H1 (cell line): ENCODE data around the gene SLIT3. TPM values are rescaled to one million over a fixed set of nuclear protein-coding genes. Genes with fewer than 3 reads are reported as not detected.

Experiments used
- CTCF ChIA-PET: fragments of 300-600 bp; sonication (Branson Sonifier 250); formaldehyde crosslinking; loops from one replicate; lab custom pipeline; 2021; ENCODE audit not compliant: partially characterized antibody; lab: Charles Lee
- POLR2A ChIA-PET: fragments of 300-600 bp; sonication (Branson Sonifier 250); formaldehyde crosslinking; loops from one replicate; lab custom pipeline; 2021; ENCODE audit warnings: inconsistent platforms; ENCODE audit not compliant: partially characterized antibody; lab: Charles Lee
- DNase-seq, 2 experiments: peaks; one replicate each; pipeline versions ENCODE4 v3.0.0 to v3.0.0-alpha.2; 2010 to 2022; ENCODE audit warnings: low spot score in 2 of 2, low read depth in 1 of 2, mixed read lengths in 1 of 2
- FAIRE-seq: peaks from 2 replicates; lab custom pipeline; 2011; peaks lifted over from hg19 to GRCh38; lab: Jason Lieb, UNC
- H2AFZ ChIP-seq: 2 replicates; pipeline ENCODE4 v1.8.1; 2012; ENCODE audit warnings: low read length, inconsistent platforms
- H2AK5ac ChIP-seq: 2 replicates; pipeline ENCODE4 v1.6.1; 2013; ENCODE audit warnings: low read depth, low read length
- H2BK120ac ChIP-seq: replicated peaks from 2 replicates; pipeline ENCODE3; 2013; ENCODE audit warnings: low read depth, low read length, inconsistent platforms
- H2BK12ac ChIP-seq: 2 replicates; pipeline ENCODE4 v1.6.1; 2013; ENCODE audit warnings: low read depth, low read length
- H2BK15ac ChIP-seq: 2 replicates; pipeline ENCODE4 v1.6.1; 2013; ENCODE audit warnings: low read length
- H2BK20ac ChIP-seq: 2 replicates; pipeline ENCODE4 v1.6.1; 2013; ENCODE audit warnings: low read length
- H2BK5ac ChIP-seq: 2 replicates; pipeline ENCODE4 v1.6.1; 2013; ENCODE audit warnings: low read depth, low read length
- H3K14ac ChIP-seq: 2 replicates; pipeline ENCODE4 v1.6.1; 2013; ENCODE audit warnings: inconsistent platforms; ENCODE audit not compliant: insufficient read length
- H3K18ac ChIP-seq: 2 replicates; pipeline ENCODE4 v1.6.1; 2013; ENCODE audit warnings: low read length; ENCODE audit errors: extremely low read depth
- H3K23ac ChIP-seq: 2 replicates; pipeline ENCODE4 v1.6.1; 2013; ENCODE audit warnings: inconsistent platforms; ENCODE audit not compliant: insufficient read length
- H3K23me2 ChIP-seq: 2 replicates; pipeline ENCODE4 v1.6.1; 2013; ENCODE audit warnings: low read depth, low read length
- H3K27ac ChIP-seq: 2 replicates; pipeline ENCODE4 v1.6.1; 2011; ENCODE audit warnings: low read depth, low read length, inconsistent platforms
- H3K27me3 ChIP-seq, 4 experiments: replicated peaks in 1 of 4; 1 replicate in 1 of 4; 2 replicates in 3 of 4; pipeline versions ENCODE4 v1.6.1 to v1.8.1; 2011 to 2013; ENCODE audit warnings: low read length in 3 of 4, mild to moderate bottlenecking in 3 of 4, inconsistent platforms in 2 of 4, mixed read lengths in 2 of 4, moderate library complexity in 1 of 4; ENCODE audit not compliant: control insufficient read depth in 3 of 4, insufficient read depth in 3 of 4; ENCODE audit errors: extremely low read depth in 1 of 4
- H3K36me3 ChIP-seq, 4 experiments: 2 replicates each; pipeline versions ENCODE4 v1.6.1 to v1.8.1; 2011 to 2013; ENCODE audit warnings: mild to moderate bottlenecking in 4 of 4, low read length in 3 of 4, moderate library complexity in 2 of 4, control low read depth in 1 of 4, inconsistent platforms in 1 of 4; ENCODE audit not compliant: insufficient read depth in 4 of 4, control insufficient read depth in 2 of 4
- H3K4ac ChIP-seq: replicated peaks from 2 replicates; pipeline ENCODE3; 2013; ENCODE audit warnings: low read length, low read depth, mixed read lengths, inconsistent platforms; ENCODE audit not compliant: insufficient read length
- H3K4me1 ChIP-seq, 4 experiments: replicated peaks in 1 of 4; 1 replicate in 1 of 4; 2 replicates in 3 of 4; pipeline versions ENCODE4 v1.6.1 to v1.8.1; 2011 to 2013; ENCODE audit warnings: low read length in 3 of 4, inconsistent platforms in 2 of 4, mixed read lengths in 1 of 4; ENCODE audit not compliant: insufficient read depth in 4 of 4, control insufficient read depth in 3 of 4
- H3K4me2 ChIP-seq, 2 experiments: 2 replicates each; pipeline versions ENCODE4 v1.6.1 to v1.8.1; 2011 to 2013; ENCODE audit warnings: low read depth in 2 of 2, low read length in 2 of 2, control low read depth in 1 of 2, inconsistent platforms in 1 of 2, mild to moderate bottlenecking in 1 of 2; ENCODE audit not compliant: insufficient read depth in 1 of 2
- H3K4me3 ChIP-seq, 4 experiments: fragments of 200-600, 300-600 bp in 1 of 4; sonication (generic), shearing (Covaris generic), sonication (Bioruptor Twin) in 1 of 4; 2 replicates each; pipeline versions ENCODE4 v1.5.1 to v1.8.1; 2011 to 2016; ENCODE audit warnings: low read length in 4 of 4, low read depth in 3 of 4, control low read depth in 2 of 4, inconsistent platforms in 2 of 4, mild to moderate bottlenecking in 2 of 4, mixed read lengths in 1 of 4, moderate library complexity in 1 of 4; ENCODE audit not compliant: insufficient read depth in 2 of 4; ENCODE audit errors: extremely low read depth in 1 of 4
- H3K56ac ChIP-seq: replicated peaks from 2 replicates; pipeline ENCODE3; 2013; ENCODE audit warnings: low read depth, mild to moderate bottlenecking, mixed read lengths, low read length, inconsistent platforms; ENCODE audit not compliant: insufficient read length
- H3K79me1 ChIP-seq: 2 replicates; pipeline ENCODE4 v1.6.1; 2013; ENCODE audit warnings: low read depth, low read length, control low read depth
- H3K79me2 ChIP-seq, 2 experiments: 2 replicates each; pipeline versions ENCODE4 v1.6.1 to v1.8.1; 2012 to 2013; ENCODE audit warnings: low read length in 2 of 2, mild to moderate bottlenecking in 2 of 2, inconsistent platforms in 1 of 2; ENCODE audit not compliant: insufficient read depth in 2 of 2, control insufficient read depth in 1 of 2
- H3K9ac ChIP-seq, 4 experiments: replicated peaks in 1 of 4; 1 replicate in 1 of 4; 2 replicates in 3 of 4; pipeline versions ENCODE4 v1.6.1 to v1.8.1; 2011 to 2013; ENCODE audit warnings: low read depth in 3 of 4, low read length in 3 of 4, control low read depth in 2 of 4, mild to moderate bottlenecking in 2 of 4, moderate library complexity in 2 of 4, inconsistent platforms in 1 of 4; ENCODE audit errors: extremely low read depth in 1 of 4
- H3K9me3 ChIP-seq, 2 experiments: 2 replicates each; pipeline versions ENCODE4 v1.6.1 to v1.8.1; 2012 to 2013; ENCODE audit warnings: mild to moderate bottlenecking in 2 of 2, moderate library complexity in 2 of 2, control low read depth in 1 of 2, inconsistent platforms in 1 of 2, low read depth in 1 of 2, low read length in 1 of 2, mixed read lengths in 1 of 2; ENCODE audit not compliant: insufficient read depth in 2 of 2
- H4K20me1 ChIP-seq, 2 experiments: replicated peaks in 1 of 2; 2 replicates each; pipeline versions ENCODE3 to v1.8.1; 2011 to 2013; ENCODE audit warnings: inconsistent platforms in 2 of 2, low read length in 2 of 2, mild to moderate bottlenecking in 1 of 2; ENCODE audit not compliant: insufficient read depth in 2 of 2, control insufficient read depth in 1 of 2
- H4K5ac ChIP-seq: 2 replicates; pipeline ENCODE4 v1.6.1; 2013; ENCODE audit warnings: low read length, low read depth, mixed read lengths, inconsistent platforms; ENCODE audit not compliant: insufficient read length
- H4K8ac ChIP-seq: 2 replicates; pipeline ENCODE4 v1.8.0; 2013; ENCODE audit warnings: mild to moderate bottlenecking, moderate library complexity, low read length, inconsistent platforms; ENCODE audit not compliant: insufficient read depth; ENCODE audit errors: extremely low read depth
- H4K91ac ChIP-seq: replicated peaks from 2 replicates; pipeline ENCODE3; 2013; ENCODE audit warnings: low read length, mixed read lengths, inconsistent platforms; ENCODE audit not compliant: insufficient read length
- EZH2 ChIP-seq: fragments of 200-600 bp; sonication (generic); IDR thresholded peaks from 2 replicates; pipeline ENCODE4 v1.7.1; 2012; ENCODE audit warnings: low read depth, mild to moderate bottlenecking, moderate library complexity, low read length, inconsistent platforms; ENCODE audit not compliant: severe bottlenecking
- HDAC6 ChIP-seq: IDR thresholded peaks from one replicate; pipeline ENCODE4 v1.7.1; 2012; ENCODE audit warnings: low read depth, mild to moderate bottlenecking, inconsistent platforms, low read length, moderate library complexity
- KDM1A ChIP-seq: fragments of 200-600, 300-600 bp; sonication (generic); IDR thresholded peaks from 2 replicates; pipeline ENCODE4 v1.7.1; 2016; ENCODE audit warnings: mild to moderate bottlenecking, low read length, borderline replicate concordance
- MAFK ChIP-seq: IDR thresholded peaks from 2 replicates; pipeline ENCODE4 v1.6.1; 2012; ENCODE audit warnings: low read depth, mild to moderate bottlenecking, improper control_type of control experiment, low read length
- PHF8 ChIP-seq: fragments of 200-600 bp; sonication (generic); conservative IDR thresholded peaks from 2 replicates; pipeline ENCODE4 v1.7.1; 2012; ENCODE audit warnings: low read depth, mild to moderate bottlenecking, inconsistent platforms, low read length, moderate library complexity
- RXRA ChIP-seq: IDR thresholded peaks from 2 replicates; pipeline ENCODE4 v1.6.1; 2011; ENCODE audit warnings: low read depth, mild to moderate bottlenecking, low read length, moderate library complexity; ENCODE audit not compliant: insufficient read depth
- SRF ChIP-seq: IDR thresholded peaks from 2 replicates; pipeline ENCODE4 v1.6.1; 2011; ENCODE audit warnings: mild to moderate bottlenecking, low read depth, low read length, moderate library complexity
- whole genome bisulfite sequencing, 2 experiments: shearing (Covaris generic) in 1 of 2; methylation state at CpG; one replicate each; pipeline versions ENCODE4 v1.1.6 to v1.1.7; 2013 to 2015; ENCODE audit warnings: low lambda C conversion rate in 2 of 2, mixed read lengths in 2 of 2, inconsistent platforms in 1 of 2, low coverage in 1 of 2, missing lambda C conversion rate in 1 of 2; ENCODE audit not compliant: insufficient replicate concordance in 2 of 2, insufficient coverage in 1 of 2, insufficient read length in 1 of 2; ENCODE audit errors: extremely low coverage in 1 of 2, missing lambda C conversion rate in 1 of 2; 5-methylcytosine and 5-hydroxymethylcytosine counted together
- polyA plus RNA-seq, 7 experiments: library from polyadenylated mRNA; depleted of rRNA in 3 of 7; stranded (reverse) in 5 of 7; unstranded in 2 of 7; fragments of >200 nt in 5 of 7; fragments of 200-250 nt in 2 of 7; gene quantifications; 1 replicate in 5 of 7; 2 replicates in 1 of 7; 4 replicates in 1 of 7; pipeline versions ENCODE4 v1.2.1 to v1.2.3, GENCODE V29; 2011 to 2013; ENCODE audit warnings: missing spikeins in 2 of 7, mixed read lengths in 2 of 7
- total RNA-seq: library from RNA; stranded (reverse); fragmentation: NEBNext Ultra II Directional; extraction: Animal tissue kit (Norgen Biotek cat#: 25700); gene quantifications from 2 replicates; pipeline ENCODE4 v1.2.1, GENCODE V29; 2021
- TF ChIP-seq, protein P1 (sequence below): IDR thresholded peaks from 2 replicates; pipeline ENCODE4 v1.6.1; 2011; ENCODE audit warnings: low read length, improper control_type of control experiment

SLIT3 gene
- total and polyA plus RNA-seq, 2 of the 8 experiments (the other 6 are each of a cell fraction or from before 2014, with no cell fraction given) = 1.1 to 1.2 TPM

DNA sequence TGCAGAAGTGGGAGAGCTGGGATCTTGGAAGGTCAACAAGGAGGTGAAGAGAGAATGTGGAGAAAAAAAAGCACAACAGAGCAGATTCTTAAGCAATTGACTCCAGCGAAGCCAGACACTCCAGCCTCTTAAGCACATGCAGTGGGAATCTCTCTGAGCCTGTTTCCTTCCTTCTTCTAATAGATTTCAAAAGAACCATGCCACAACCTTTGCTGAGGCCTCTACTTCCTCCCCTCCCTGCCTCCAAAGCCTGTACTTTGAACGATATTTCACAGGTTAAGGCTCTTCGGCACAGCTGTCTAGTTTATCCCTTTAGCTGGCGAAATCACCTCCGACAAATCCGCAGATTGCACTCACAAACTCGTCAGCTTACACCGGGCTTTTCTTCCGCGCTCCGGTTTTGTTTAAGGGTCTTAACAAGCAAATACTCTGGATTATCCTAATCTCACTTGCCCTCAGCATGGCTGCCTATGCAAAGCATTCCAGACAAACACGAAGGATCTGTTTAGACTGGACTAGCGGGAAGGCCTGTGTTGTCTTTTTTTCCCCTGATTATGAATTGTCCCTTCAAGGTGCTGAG is 510.2 kb downstream of the SLIT3 start:
- Histone ChIP-seq H3K23ac (no peak overlapping the region), H3K4me2 (no peak overlapping the region), H3K18ac (no peak overlapping the region), H2BK15ac (no peak overlapping the region), H2AK5ac (no peak overlapping the region), H3K9me3 (no peaks in the 10 kb centered on the region), H3K23me2 (no peaks in the 10 kb centered on the region), H3K4me3 (no peak overlapping the region), H4K91ac (no peak overlapping the region), H2BK20ac (no peak overlapping the region), H3K9ac (no peak overlapping the region), H2BK120ac (no peak overlapping the region), H3K27ac (no peak overlapping the region), H3K79me1 (no peaks in the 10 kb centered on the region), H3K4me1 (peaks cover 0 to 10% (median 0%) of the 10 kb centered on the region in 4 experiments; a peak in 2 of 7 replicates), H2BK12ac (no peak overlapping the region), H3K79me2 (no peaks in the 10 kb centered on the region), H4K5ac (no peak overlapping the region), H2AFZ (no peak overlapping the region), H4K20me1 (no peaks in the 10 kb centered on the region), H3K27me3 (no peaks in the 10 kb centered on the region)
- POLR2A ChIA-PET = no interaction called here
- CTCF ChIA-PET = interaction anchor here (1.0 to 1.5 kb wide), 5 partner anchors 10 to 792 kb away, joined by 3 to 4 read pairs (median 3); no protein-coding TSS in a partner anchor
- 92% methylated on average over 13 of the region's 13 CpGs; no CpG with 5 or more reads in 1 of the 2 experiments for WGBS, 2 experiments
- no peak for TF ChIP-seq EZH2
- no peak for TF ChIP-seq MAFK
- TF ChIP-seq, protein P1, sequence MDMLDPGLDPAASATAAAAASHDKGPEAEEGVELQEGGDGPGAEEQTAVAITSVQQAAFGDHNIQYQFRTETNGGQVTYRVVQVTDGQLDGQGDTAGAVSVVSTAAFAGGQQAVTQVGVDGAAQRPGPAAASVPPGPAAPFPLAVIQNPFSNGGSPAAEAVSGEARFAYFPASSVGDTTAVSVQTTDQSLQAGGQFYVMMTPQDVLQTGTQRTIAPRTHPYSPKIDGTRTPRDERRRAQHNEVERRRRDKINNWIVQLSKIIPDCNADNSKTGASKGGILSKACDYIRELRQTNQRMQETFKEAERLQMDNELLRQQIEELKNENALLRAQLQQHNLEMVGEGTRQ = no peak
- no peak for TF ChIP-seq HDAC6
- TF ChIP-seq KDM1A = no peak
- no peak for TF ChIP-seq RXRA
- TF ChIP-seq PHF8 = no peak
- TF ChIP-seq SRF = no peak
- TF ChIP-seq, all 59 proteins: peak for 0
- Histone ChIP-seq H2BK5ac (no peak overlapping the region), H3K56ac (no peak overlapping the region), H3K4ac (no peak overlapping the region), H4K8ac (no peak overlapping the region), H3K14ac (no peak overlapping the region), H3K36me3 (no peaks in the 10 kb centered on the region)
- no peak for FAIRE-seq
- no peak for DNase-seq
